ENCODE results near the gene DENND2A.

DNA sequence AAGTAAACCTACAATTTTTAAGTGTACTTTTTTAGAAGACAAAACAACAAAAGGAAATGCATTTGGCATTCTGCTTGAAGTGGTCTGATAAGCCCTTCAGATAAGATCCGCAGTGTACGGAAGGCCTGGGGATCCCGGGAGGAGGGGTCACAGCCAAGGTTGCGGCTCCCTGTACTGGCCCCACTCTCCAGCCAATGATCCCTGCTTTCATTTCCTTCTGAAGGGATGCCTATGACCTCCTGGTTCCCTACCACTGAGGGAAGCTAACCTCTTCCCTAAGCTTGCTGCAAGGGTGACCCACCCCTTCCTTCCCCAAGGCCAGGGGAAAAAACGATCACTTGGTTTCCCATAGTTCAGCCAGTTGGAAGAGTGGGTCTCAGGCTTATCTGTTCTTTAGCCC lies 5.3 kb downstream of the DENND2A start:
- TF ChIP-seq ELF4 (CRISPR knock-in tag; IDR thresholded peaks at IDR 0.05; ENCODE audit: low read depth): no peak
- TF ChIP-seq, protein P1, sequence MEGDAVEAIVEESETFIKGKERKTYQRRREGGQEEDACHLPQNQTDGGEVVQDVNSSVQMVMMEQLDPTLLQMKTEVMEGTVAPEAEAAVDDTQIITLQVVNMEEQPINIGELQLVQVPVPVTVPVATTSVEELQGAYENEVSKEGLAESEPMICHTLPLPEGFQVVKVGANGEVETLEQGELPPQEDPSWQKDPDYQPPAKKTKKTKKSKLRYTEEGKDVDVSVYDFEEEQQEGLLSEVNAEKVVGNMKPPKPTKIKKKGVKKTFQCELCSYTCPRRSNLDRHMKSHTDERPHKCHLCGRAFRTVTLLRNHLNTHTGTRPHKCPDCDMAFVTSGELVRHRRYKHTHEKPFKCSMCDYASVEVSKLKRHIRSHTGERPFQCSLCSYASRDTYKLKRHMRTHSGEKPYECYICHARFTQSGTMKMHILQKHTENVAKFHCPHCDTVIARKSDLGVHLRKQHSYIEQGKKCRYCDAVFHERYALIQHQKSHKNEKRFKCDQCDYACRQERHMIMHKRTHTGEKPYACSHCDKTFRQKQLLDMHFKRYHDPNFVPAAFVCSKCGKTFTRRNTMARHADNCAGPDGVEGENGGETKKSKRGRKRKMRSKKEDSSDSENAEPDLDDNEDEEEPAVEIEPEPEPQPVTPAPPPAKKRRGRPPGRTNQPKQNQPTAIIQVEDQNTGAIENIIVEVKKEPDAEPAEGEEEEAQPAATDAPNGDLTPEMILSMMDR (IDR thresholded peaks at IDR 0.05): no peak
